Kidney epithelial cell (primary cell): Measurements from ENCODE around the gene COL27A1. TPM values are rescaled to one million over a fixed set of nuclear protein-coding genes. Genes with fewer than 3 reads are reported as not detected.

Source experiments
- DNase-seq: peaks from one replicate; pipeline ENCODE4 v3.0.0-alpha.2; 2010; ENCODE audit warnings: low read depth
- H3K27me3 ChIP-seq: 2 replicates; pipeline ENCODE4 v1.6.0; 2011; ENCODE audit warnings: low read length; ENCODE audit not compliant: control insufficient read depth, insufficient read depth
- H3K36me3 ChIP-seq: 2 replicates; pipeline ENCODE4 v1.5.1; 2011; ENCODE audit warnings: low read length; ENCODE audit not compliant: control insufficient read depth, insufficient read depth
- H3K4me3 ChIP-seq: 2 replicates; pipeline ENCODE4 v1.5.1; 2011; ENCODE audit warnings: low read depth, mild to moderate bottlenecking, control low read depth, low read length
- total RNA-seq: library from RNA; depleted of rRNA; stranded (reverse); fragments of >200 nt; gene quantifications from 2 replicates; pipeline ENCODE4 v1.2.3, GENCODE V29; 2015
- TF ChIP-seq, protein P1 (sequence below): IDR thresholded peaks from 2 replicates; pipeline ENCODE4 v1.5.1; 2011; ENCODE audit warnings: mild to moderate bottlenecking, moderate library complexity, low read length, control low read depth, inconsistent platforms; ENCODE audit not compliant: insufficient read depth, poor library complexity, severe bottlenecking

COL27A1 gene
- total RNA-seq, 1 donor from 2014 or later = 8.4 TPM

DNA sequence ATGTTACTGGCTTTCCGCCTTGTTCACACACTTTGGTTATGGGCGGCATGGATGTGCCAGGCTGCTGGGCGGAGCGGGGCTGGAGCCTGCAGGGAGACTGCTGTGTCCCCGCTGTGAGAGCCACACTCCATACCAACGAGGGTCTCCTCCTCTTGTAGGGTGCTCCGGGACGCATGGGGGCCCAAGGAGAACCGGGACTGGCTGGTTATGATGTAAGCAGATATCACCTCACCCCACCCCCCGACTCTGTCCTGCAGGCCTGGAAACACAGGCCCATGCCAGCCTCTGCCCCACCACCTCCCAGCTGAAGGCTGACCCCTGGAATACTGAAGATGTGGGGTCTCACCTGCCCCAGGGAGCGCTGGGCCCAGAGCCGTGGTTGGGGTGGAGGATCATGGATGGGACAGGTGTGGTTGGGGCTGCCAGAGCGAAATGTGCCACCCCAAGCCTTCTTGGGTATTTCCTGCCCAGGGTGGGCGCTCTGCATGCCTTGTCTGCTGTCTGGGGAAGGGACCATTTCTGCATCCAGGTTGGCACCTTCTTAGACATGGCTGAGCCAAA, 128.3 kb downstream of the COL27A1 start:
- no peaks in the 10 kb centered on the region for H3K27me3 ChIP-seq
- DNase-seq = no peak
- H3K36me3 ChIP-seq = peaks cover 1% of the 10 kb centered on the region
- TF ChIP-seq, protein P1, sequence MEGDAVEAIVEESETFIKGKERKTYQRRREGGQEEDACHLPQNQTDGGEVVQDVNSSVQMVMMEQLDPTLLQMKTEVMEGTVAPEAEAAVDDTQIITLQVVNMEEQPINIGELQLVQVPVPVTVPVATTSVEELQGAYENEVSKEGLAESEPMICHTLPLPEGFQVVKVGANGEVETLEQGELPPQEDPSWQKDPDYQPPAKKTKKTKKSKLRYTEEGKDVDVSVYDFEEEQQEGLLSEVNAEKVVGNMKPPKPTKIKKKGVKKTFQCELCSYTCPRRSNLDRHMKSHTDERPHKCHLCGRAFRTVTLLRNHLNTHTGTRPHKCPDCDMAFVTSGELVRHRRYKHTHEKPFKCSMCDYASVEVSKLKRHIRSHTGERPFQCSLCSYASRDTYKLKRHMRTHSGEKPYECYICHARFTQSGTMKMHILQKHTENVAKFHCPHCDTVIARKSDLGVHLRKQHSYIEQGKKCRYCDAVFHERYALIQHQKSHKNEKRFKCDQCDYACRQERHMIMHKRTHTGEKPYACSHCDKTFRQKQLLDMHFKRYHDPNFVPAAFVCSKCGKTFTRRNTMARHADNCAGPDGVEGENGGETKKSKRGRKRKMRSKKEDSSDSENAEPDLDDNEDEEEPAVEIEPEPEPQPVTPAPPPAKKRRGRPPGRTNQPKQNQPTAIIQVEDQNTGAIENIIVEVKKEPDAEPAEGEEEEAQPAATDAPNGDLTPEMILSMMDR = no peak
- H3K4me3 ChIP-seq = no peak overlapping the region

DNA sequence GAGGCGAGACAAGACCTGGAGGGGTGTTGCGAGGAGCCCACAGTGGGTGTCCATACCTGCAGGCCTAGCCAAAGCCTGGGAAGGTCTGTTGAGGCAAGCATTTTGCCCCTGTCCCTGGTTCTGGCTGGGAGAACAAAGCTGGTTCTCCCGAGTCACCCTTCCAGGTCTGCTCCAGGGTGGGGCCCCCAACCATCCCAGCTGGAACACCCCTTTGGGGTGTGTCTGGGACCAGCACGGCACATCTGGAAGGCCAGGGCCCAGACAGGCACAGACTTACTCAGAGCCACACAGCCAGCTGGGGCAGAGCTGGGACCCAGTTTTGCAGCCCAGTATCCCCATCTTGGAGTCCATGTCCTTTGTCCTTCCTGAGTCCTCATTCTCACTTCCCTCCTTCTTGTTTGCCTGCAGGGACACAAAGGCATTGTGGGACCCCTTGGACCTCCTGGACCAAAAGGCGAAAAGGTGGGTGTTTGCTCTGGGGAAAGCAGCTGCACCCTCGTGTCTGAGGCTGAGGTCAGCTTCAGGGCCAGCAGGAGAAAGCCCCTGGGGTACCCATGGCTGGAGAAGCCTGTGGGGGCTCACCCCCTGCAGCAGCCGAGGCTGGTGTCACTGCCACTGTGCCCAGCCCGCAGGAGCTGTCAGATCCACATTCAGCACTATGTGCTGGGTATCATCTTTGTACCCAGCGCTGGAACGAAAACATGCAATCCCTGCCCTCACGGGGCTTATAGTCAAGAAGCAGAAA, 129.2 kb downstream of the COL27A1 start:
- H3K36me3 ChIP-seq = peaks cover 1% of the 10 kb centered on the region
- H3K4me3 ChIP-seq = no peak overlapping the region
- no peaks in the 10 kb centered on the region for H3K27me3 ChIP-seq
- no peak for DNase-seq
- TF ChIP-seq, protein P1 = no peak

DNA sequence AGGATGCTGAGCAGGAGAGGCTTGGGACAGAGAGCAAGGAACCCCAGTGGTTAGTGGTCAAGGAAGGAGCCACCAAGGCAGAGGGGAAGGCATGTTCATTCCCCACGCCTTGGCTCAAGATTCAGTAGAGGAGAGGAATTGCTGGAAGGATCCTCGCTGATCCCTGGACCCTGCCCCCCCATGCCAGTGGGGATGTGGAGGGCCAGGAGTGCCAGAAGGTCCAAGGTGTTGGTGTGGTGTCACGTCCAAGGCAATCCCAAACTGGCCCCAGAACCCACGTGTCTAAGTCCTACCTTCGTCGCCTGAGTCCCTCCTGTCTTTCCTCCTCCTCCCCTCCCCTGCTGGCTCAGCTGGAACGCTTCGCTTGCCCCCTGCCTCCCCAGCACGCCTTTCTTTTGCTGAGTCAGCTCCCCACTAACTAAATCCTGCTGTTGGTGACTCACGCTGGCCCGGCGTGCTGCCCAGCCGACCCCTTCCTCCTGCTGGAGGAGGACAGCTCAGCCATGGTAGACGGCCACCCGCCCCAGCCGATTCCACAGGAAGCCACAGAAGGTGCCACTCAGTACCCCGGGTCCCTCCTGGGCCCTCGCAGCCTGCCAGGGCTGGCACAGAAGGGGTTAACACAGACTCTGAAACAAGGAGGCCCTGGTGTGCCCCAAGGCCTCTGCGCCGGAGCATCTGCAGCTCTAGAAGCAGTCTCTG, 130.0 kb downstream of the COL27A1 start:
- H3K27me3 ChIP-seq = no peaks in the 10 kb centered on the region
- peaks cover 1% of the 10 kb centered on the region for H3K36me3 ChIP-seq
- TF ChIP-seq, protein P1 = peak; percentile 23
- peak; percentile 85 for DNase-seq
- no peak overlapping the region for H3K4me3 ChIP-seq

DNA sequence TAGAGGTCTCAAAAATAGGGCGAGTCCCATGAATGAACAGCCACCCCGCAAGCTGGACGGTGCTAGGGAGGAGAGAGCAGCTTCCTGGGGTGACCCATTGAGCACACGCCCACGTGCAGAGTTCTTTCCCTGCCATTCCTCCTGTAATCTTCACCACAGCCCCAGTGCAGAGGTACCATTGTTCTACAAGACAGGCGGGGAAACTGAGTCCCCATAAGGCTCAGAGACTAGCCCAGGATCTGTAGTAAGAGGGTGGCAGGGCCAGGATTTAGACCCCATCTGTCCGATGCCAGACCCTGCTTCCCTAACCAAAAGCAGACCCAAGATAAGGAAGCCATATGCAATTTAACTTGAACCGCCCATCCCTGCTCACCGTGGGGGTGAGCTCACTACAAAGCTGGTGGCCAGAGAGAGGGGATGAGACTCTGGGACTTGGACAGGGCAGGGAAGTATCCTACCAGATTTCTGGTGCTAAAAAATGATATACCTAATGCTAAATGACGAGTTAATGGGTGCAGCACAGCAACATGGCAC, 130.9 kb downstream of the COL27A1 start:
- TF ChIP-seq, protein P1 = no peak
- Histone ChIP-seq H3K27me3 (no peaks in the 10 kb centered on the region), H3K36me3 (peaks cover 3% of the 10 kb centered on the region), H3K4me3 (no peak overlapping the region)
- no peak for DNase-seq

DNA sequence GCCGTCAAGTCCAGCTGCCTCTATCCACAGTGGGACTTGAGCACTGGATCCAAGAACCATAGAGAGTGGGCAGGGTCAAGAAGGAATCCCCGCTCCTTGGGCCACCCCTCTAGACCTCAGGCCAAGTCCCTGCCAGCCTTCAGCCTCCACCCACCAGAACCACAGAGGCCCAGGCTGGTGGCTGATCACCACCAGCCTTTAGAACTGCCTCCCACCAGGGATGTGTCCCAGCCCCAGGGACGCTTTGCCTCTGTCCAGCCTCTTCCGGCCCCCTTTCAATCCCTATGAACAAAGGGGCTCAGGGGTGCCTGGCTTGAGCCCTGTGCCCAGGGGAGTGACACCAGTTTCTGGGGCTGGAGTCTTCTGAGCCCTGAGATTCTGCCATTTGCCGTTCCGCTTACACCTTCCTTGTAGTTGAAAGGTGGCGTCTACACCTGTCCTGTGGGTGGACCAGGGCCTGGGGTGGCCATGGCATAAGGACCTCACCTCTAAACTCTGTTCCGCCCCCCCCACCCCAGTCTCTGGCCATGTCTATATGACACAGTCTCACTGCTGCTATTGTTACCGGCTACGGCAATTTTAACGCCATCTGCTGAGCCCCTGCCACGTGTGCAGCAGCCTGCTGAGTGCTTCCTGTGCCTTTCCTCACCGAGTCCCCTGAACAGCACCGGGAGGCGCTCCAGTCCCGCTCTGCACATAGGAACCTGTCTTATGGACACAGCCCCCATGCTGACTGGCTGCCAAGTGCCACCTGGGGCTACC, 131.8 kb downstream of the COL27A1 start:
- peaks cover 3% of the 10 kb centered on the region for H3K36me3 ChIP-seq

More for the DNA sequence above, 131.8 kb downstream of the COL27A1 start:
- Histone ChIP-seq H3K4me3 (no peak overlapping the region), H3K27me3 (no peaks in the 10 kb centered on the region)
- TF ChIP-seq, protein P1 = no peak
- no peak for DNase-seq
